Panc1 (cell line): Measurements from ENCODE around the gene RIPPLY3.

Experiments
- CTCF ChIP-seq: fragments of 450-650 bp; IDR thresholded peaks from 2 replicates; pipeline ENCODE4 v1.5.1; 2017; ENCODE audit warnings: mild to moderate bottlenecking
- POLR2AphosphoS5 ChIP-seq: IDR thresholded peaks from 2 replicates; pipeline ENCODE4 v1.6.1; 2012; ENCODE audit warnings: mild to moderate bottlenecking, low read depth, low read length, moderate library complexity

DNA sequence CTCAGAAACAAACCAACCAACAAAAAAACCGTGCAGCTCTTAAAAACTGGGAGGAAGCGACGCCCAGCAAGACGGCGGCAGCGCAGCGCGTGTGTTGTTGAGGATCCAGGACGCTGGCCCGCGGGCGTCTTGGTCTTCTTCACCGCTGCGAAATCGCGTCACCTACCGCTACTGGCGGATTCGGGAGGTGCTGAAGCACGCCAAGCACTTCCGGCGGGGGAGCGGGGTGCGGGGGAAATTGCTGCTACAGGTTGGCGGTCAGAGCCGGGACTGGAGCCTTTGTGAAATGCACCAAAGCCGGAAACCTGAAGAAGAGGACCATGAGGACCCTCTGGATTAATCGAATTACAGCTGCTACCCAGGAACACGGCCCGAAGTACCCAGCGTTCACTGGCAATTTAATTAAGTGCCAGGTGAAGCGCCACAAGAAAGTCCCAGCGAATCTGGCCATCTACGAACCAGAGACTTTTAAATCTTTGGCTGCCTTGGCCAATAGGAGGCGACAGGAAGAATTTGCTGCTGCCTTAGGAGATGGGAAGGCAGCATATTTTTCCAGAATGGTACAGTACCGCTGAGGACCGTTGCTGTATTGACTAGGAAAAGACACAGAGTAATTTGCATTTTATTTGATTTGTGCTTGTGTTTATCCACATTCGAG, 11.9 kb upstream of the RIPPLY3 start:
- no peak; the same call in 1 of the 2 replicates for TF ChIP-seq CTCF
- TF ChIP-seq POLR2AphosphoS5 = no peak
